NOMO-1 treated with DMSO at 0.1 percent for 48 hours (cell line): Measurements from ENCODE around the gene ALDH4A1.
"Not testable (repeated sequence)": the region's sequence is repeated elsewhere in the genome, so short reads cannot be mapped to it uniquely, and the experiment has no call there.

Experiments used
- DNase-seq: peaks from one replicate; lab custom pipeline; 2025; ENCODE audit not compliant: unreplicated experiment; lab: John Stamatoyannopoulos, UW

The ALDH4A1 gene

DNA sequence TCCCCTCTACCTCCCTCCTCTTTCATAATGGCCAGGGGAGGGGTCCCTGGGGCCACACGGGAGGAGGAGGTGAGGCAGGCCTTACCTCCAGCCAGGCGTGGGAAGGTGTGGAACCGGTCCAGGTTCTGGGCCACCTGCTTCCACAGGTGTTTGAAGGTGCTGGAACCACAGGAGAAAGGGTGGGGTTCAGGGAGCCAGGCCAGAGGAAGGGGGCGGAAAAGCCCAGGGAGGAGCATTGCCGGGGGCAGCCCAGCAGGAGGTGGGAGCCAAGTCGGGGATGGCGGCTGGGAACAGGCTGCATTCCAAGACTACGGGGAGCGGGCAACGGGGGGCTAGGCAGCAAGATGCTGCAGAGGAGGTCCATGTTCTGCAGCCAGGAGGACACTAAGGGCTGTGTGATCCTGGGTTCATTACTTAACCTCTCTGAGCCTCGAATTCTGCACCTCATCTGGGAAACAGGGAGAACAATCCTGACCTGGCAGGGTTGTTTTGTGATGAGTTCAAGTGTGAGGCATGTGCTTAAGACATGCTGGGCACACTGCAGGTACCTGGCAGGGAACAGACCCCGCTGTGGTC, 23.1 kb downstream of the ALDH4A1 start:
- no peak for DNase-seq

DNA sequence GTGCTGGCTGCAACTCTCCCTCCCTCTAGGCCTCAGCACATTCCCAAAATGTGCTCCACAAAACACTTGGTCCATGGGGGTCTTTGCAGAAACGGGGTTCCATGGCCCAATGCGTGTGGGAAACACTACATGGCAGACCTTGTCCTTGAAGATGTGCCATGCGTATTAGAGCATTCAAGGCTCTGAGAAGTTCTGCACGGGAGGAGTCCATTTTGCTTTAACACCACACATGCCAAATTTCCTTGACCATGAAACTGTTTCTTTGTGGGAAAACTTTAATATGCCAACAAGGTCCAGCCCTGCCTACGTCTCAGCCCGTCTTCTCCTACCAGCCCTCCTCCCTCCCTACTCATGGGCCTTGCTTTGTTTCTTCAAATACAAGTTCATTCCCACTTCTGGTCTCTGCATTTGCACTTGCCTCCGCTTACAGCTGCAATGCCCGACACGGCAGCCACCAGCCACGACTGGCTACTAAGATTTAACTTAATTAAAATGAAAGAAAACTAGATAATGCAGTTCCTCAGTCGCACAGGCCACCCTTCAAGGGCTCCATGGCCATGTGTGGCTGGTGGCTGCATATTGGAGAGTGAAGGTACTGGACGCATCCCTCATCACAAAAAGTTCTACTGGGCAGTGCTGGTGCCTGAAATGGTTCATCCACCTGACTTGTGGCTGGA, 23.7 kb downstream of the ALDH4A1 start:
- DNase-seq: no peak

DNA sequence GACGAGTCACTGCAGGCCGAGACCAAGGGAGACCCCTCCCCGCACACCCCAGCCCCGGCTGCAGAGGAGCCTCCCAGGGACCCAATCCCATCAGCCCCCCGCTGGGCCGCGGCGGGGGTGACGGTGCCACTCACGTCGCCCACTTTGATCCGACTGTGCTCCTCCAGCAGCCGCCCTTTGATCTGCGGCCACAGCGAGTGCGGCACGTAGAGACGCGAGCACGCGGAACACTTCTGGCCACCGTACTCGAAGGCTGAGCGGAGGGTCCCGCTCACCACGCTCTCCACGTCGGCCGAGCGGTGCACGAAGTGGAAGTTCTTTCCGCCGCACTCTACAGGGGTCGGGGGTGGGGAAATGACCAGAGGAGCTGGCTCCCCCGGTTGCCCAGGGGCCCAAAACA, 25.1 kb downstream of the ALDH4A1 start:
- DNase-seq: no peak

DNA sequence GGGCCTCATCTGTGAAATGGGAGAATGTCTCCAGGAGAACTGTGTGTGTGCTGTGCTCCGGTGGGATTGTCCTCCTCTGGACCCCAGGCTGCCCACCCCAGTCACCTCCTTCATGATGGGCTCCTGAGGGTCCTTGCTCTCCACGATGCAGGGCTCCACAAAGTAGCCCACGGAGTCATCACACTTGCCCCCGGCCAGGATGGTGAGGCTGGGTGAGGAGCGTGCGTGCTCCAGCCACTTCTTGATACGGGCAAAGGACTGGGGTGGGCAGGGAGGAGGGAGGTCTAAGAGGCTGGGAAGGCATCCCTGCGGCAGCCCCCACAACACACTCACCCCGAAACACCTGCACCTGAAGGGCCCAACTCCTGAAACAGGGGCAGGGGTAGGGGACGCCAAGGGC, 26.1 kb downstream of the ALDH4A1 start:
- DNase-seq: no peak

DNA sequence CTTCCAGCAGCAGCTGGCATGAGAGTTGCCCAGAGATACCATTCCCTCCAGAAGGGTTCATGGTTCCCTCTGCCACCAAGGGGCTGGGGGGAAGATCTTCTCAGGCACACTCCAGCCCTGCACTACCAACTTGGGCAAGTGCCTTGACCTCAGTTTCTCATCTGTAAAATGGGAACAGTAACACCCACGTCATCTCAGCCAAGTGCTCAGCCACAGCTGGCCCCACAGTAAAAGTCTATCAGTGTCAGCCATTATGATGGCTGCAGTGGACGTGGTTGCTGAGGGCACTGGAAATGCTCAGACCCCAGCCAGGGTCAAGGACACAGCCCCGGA, 26.6 kb downstream of the ALDH4A1 start:
- no peak for DNase-seq

DNA sequence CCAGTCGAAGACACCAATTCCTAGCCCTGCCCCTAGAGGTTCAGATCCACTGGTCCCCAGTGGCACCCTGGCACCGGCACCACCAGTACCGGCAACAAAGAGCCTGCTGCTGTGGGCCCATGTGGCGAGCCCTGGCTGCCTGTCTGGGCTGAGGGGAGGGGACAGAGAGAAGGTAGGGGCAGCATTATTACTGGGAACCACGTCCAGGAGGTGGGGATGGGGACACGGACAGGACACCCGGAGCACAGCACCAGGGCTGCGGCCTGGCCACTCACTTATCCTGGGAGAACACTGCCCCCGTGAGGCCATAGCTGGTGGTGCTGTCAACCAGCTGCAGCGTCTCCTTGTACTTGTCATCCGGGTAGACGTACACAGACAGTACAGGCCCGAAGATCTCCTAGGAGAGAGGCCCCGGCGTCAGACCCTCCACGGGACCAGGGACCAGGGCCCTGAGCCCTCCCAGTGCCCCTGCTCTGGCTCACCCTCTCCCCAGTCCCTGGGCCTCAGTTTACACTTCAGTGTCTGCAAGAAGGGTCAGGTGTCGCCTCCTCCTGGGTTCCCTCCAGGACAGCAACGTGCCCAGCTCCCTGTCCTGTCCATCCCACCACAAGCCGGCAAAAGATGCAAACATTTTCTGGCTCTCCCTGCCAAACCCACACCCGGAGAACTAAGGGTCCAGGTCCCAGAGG, 27.1 kb downstream of the ALDH4A1 start:
- DNase-seq: peak; percentile 43

DNA sequence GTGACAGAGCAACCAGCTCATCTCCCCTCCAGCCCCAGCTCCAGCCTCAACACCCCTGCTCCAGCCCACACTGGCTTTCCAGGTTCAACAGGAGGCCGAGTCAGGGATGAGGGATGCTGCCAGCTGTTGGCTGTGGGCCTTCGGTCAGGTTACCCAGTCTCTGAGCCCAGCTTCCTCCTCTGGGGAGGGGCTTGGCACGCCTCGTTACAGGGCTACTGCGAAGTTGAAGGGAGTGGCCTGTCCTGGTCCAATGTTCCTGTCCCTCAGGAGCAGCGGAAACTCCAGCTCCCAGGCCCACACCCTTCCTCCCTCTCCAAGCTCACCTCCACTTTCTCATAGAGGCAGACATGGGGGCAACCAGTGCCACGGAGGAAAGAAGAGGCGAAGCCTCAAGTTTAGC, 27.8 kb downstream of the ALDH4A1 start:
- DNase-seq: no peak

DNA sequence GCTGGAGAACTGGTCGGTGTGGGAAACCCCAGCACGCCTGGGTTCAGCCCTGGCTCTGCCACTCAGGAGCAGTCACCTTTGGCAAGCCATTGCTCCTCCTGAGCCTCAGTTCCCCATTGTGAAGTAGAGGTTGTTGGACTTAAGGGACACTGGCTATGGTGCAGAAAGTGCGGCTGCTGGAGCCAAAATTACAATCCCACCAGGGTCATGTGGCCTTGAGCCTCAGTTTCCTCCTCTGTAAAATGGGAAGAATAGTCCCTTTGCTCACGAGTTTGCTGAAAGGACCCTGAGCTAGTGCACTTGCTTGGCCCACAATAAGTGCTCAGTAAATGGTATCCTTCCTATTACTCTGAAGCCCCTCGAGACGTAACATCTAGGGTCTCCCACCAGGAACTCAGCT, 28.3 kb downstream of the ALDH4A1 start:
- no peak for DNase-seq

DNA sequence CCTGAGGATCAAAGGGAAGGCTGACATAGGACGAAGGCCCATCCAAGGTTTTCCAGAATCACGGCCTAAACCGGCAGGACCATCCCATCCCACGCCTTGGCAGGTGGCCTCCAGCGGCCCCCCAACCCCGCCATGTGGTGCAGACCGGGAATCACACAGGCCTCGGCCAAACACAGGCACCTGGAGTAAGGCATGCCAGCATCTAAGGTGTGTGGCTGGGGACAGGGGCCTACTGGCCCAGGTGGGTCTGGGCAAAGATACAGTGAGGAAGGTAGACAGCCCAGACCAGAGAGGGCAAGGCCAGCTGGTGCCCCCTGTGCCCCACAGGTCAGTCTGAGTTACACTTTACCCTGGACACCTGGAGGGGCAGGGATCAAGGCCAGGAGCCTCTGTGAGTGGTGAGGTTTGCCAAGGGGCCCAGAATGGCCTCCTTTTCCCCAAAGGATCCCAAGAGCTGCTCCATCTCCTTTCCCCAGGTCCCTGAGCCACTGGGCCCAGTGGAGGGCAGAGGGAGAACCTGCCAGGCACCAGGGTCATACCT, 30.2 kb downstream of the ALDH4A1 start:
- DNase-seq: no peak

DNA sequence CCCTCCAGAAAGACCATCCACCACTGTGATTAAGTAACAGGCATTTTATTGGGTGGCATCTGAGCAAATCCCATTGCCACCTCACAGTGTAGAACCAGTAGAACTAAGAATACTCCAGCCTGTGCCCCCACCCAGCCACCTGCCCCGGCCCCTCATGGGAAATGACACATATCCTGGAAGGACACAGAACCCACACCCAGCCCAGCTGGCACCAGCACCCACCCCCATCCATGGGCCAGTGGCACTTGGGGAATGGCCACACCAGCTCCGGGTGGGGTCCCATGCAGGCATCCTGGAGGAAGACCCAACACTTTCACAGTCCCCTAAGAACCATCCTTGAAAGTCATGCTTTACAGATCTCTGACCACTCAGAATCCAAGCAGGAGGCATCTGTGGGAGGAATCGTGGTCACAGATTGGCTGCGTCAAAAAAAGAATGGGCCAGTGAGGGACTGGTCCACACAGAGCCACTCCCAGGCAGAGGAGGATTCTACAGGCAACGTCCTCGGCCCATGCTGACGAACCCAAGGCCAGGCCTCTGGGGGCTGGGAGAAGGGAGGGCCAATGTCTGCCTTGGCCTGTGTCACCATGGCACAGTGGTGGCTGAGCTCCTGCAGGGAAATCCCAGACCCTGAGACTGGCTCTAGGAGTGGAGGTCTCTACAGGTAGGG, 30.8 kb downstream of the ALDH4A1 start:
- DNase-seq: no peak

DNA sequence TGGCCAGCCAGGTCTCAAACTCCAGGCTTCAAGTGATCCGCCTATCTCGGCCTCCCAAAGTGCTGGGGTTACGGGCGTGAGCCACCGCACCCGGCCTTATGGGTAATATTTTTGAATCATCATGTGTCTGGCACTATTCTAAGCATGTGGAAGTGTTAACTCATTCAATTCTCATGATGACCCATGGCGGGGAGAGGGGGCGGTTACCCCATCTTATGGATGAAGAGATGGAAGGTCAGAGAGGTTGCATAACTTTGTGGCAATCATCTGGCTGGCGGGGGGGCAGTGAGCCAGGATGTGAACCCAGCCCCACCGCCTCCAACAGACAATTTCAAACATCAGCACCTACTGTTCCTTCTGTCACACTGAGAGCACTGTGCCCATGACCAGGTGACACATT, 31.4 kb downstream of the ALDH4A1 start:
- no peak for DNase-seq

DNA sequence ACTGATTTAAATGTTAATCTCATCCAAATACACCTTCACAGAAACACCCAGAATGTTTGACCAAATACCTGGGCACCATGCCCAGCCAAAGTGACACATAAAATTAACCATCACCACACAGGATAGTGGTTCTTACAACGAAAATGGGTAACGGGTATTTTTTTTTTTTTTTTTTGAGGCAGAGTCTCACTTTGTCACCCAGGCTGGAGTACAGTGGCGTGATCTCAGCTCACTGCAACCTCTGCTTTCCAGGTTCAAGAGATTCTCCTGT, 31.8 kb downstream of the ALDH4A1 start:
- DNase-seq: not testable (repeated sequence)

DNA sequence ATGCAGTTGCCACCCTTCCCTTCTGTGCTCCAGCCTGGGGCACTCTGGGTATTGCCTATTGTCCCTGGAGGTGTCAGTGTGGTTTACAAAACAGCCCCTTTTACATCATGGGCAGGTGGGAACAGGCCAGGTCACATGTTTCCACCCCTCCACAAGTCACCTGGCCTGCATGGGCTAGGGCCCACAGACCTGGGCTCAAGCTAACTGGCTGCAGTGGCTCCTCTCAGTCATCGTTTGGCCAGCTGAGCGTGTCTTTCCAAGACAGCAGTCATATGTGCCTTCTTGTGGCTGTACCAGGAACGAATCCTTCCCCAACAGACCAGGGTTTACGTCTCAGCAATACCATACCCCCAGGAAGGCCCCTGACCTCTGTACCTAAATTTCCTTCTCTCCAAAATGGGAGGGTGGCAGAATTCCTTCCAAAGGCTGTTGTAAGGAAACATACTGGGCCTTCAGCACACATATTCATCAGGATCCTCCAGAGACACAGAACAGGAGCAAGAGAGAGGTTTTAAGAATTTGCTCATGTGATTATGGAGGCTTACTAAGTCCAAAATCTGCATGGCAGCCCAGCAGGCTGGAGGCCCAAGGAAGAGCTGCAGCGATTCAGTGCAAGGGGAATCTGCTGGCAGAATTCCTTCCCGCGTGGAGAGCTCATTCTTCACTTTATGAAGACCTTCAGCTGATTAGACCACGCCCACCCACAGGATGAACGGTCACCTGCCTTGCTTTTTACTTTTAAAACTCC, 32.3 kb downstream of the ALDH4A1 start:
- DNase-seq: no peak

DNA sequence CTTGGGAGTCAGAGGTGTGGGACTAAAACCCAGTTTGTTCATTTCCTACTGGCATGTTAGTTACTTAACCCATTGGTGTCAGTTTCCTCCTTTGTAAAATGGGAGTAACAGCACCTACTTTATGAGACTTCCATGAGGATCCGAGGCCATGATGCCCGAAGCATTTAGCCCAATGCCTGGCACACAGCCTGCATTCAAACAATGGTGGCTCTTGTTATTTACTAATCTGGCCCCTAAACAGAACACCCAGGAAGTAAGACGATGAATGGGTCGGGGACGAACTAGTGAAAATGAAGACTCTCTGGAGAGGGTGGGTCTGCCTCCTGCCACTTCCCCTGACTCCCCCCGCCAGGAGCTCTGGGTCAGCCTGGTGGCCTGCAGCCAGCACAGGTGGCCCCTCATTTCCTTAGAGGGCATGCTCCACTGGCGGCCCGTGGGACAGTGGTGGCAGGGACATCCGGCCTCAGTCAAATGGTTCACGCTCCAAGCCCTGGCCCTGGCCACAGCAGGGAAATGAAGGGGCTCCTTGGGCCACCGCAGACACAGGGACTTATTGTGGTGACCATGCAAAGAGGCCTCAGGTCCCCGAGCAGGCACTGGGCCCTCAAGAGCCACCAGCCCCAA, 33.4 kb downstream of the ALDH4A1 start:
- DNase-seq: no peak

DNA sequence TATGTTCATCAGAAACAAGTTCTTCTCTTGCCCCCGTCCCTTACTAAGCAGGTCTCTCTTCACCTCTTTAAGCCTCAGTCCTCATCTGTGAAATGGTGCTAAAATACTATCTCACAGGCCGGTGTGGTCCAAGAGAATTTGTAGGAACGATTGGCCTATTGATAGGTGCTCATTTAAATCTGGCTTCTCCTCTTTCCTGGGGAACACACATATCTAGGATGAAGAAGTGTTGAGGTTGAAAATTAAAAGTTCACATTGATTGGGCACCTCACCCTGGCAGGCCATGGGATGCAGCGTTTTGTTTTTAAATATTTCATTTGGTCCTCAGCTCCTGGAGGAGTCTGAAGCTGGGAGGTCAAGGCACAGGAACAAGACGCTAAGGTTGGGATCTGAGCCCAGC, 34.0 kb downstream of the ALDH4A1 start:
- no peak for DNase-seq

DNA sequence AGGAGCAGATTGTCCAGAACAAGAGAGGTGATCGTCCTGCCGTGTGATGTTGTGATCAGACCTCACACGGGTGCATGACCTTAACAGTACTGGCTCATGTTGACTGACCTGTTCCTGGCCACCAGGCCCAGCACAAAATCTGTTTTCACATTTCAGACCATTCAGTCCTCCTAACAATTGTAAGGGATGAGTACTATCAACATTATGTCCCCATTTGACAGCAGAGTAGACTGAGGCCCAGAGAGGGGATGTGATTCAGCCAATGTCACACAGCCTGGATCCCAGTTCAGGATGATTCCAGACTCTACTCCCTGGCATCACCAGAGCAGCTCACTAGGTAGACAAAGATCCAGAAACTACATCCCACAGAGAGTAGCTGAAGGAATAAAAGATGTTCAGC, 35.5 kb downstream of the ALDH4A1 start:
- DNase-seq: no peak

DNA sequence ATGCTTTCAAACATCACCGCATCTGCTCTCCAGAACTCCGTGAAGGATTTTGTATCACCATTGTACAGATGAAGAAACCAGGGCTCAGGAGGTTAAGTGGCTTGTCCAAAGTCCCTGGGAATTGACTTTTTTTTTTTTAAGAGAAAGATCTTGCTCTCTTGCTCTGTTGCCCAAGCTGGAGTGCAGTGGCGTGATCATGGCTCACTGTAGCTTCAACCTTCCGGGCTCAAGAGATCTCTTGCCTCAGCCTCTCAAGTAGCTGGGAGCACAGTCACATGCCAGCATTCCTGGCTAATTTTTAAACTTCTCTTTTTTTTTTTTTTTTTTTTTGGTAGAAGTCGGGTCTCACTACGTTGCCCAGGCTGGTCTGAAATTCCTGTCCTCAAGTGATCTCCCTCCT, 36.0 kb downstream of the ALDH4A1 start:
- DNase-seq: no peak

DNA sequence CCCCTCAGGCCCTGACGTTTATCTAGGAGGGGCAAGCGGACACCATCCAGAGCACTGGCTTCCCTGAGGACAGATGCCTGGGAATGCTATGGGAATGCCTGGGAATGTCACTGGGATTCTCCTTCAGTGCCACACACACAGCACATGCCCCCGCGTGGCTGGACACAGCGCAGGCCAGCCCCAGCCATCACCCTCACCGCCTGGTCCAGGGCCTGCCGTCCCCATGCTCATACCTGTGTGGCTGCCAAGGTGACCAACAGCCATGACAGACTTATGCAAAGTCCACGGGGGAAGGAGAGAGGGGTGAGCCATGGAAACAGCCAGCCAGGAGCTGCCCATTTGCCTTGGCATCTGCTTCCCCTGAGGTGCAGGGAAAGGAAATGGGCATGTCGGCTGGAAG, 37.2 kb downstream of the ALDH4A1 start:
- DNase-seq: no peak

DNA sequence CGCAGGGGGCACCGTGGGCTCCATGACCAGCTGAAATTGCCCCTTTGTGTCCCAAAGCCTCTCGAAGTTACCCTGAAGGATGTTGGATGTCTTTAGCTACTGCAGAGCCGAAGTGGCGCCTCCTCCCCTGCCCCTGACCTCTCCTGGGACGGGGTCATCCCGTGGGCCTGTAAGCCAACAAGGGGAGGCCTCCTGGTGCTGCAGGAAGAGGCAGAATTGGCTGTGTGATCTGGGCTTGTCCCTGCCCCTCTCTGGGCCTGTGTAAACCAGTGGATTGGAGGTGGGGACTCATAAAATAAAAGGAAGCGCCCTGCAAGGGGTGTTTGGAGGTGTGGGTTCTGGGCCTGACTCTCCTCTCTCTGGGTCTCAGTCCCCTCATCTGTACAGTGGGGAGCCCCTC, 40.8 kb downstream of the ALDH4A1 start:
- DNase-seq: no peak

DNA sequence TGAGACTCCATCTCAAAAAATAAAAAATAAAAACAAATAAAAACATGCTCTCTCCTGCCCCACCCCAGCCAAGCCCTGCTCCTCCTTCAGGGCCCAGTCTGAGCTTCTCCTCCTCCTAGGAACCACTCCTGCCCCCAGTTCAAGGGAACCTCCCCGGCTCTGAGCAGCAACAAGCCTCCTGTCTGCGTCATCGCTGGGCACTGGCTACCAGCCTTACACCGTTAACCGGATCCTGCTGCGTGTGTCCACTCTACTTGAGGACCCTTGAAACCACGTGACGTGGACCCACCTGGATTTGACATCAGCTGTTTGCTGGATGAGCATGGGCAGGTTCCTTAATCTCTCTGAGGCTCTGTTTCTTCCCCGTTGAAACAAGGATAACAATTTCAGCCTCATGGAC, 41.3 kb downstream of the ALDH4A1 start:
- no peak for DNase-seq

DNA sequence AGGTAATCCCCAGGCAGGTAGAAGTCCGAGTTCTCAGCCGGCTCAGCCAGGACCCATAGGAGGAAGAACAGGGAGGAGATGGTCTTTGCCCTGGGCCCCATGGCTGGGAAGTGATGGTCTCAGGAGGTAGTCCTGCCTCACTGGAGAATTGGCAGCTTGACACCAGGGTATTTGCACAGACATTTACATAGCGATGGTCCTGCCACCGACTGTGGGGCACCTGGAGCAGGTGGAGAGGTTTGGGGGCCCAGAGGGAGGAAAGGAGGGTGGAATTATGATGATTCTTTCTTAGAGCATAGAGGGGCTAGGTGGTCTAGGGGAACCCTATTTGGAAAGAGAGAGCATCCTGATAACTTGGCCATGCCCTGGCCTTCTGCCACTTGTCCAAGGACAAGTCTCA, 42.8 kb downstream of the ALDH4A1 start, which contains the start of gene TAS1R2:
TAS1R2 (minus strand) TSS at position 101 of the 400 bp plus-strand sequence; CDS start at position 101, 0 bp downstream.
- DNase-seq: no peak
